HG02798 (cell line): ENCODE results near the gene SMIM22.

ENCODE experiments used
- ATAC-seq: cut with Tn5 transposase; IDR thresholded peaks from one replicate; pipeline ENCODE4 v1.9.1; 2021; ENCODE audit warnings: mild to moderate bottlenecking; ENCODE audit not compliant: unreplicated experiment, poor library complexity

The SMIM22 gene

GRCh38 chr16:4813251-4814003 lies 18.3 kb downstream of the SMIM22 start:
- ATAC-seq, result no peak

GRCh38 chr16:4814046-4814445 lies 18.9 kb downstream of the SMIM22 start:
- ATAC-seq, result no peak

GRCh38 chr16:4814542-4815173 lies 19.5 kb downstream of the SMIM22 start:
- ATAC-seq, result no peak

GRCh38 chr16:4820652-4821051 lies 25.5 kb downstream of the SMIM22 start:
- ATAC-seq, result no peak

- no peak for ATAC-seq
These were observed 30.0 kb downstream of the SMIM22 start for GRCh38 chr16:4825196-4825595.

GRCh38 chr16:4826526-4826925 lies 31.4 kb downstream of the SMIM22 start:
- no peak for ATAC-seq

GRCh38 chr16:4826980-4827379 lies 31.8 kb downstream of the SMIM22 start:
- ATAC-seq, result no peak

- ATAC-seq, result no peak
These were observed 33.6 kb downstream of the SMIM22 start for GRCh38 chr16:4828567-4829321.

- ATAC-seq, result no peak
These were observed 35.2 kb downstream of the SMIM22 start for GRCh38 chr16:4830408-4830807.

GRCh38 chr16:4831616-4832015 lies 36.4 kb downstream of the SMIM22 start:
- no peak for ATAC-seq

GRCh38 chr16:4832698-4833343 lies 37.7 kb downstream of the SMIM22 start:
- no peak for ATAC-seq

- ATAC-seq, result no peak
These were observed 38.4 kb downstream of the SMIM22 start for GRCh38 chr16:4833584-4833983.

- ATAC-seq, result no peak
These were observed 41.6 kb downstream of the SMIM22 start for GRCh38 chr16:4836727-4837126.

- no peak for ATAC-seq
These were observed 42.7 kb downstream of the SMIM22 start for GRCh38 chr16:4837733-4838501.

GRCh38 chr16:4839942-4840341 lies 44.8 kb downstream of the SMIM22 start:
- ATAC-seq, result no peak

GRCh38 chr16:4840984-4841383 lies 45.8 kb downstream of the SMIM22 start:
- ATAC-seq, result no peak
